ENCODE measurements around the gene CCDC170.
"Not testable (repeated sequence)": the region's sequence is repeated elsewhere in the genome, so short reads cannot be mapped to it uniquely, and the experiment has no call there.

Gene CCDC170

GRCh38 chr6:151493804-151494234, at the start of gene CCDC170:
CCDC170 (plus strand) TSS chr6:151494017; CDS start chr6:151494129, 112 bp downstream.
- no peak for DNase-seq
- TF ChIP-seq GATA1 (IDR thresholded peaks at IDR 0.05; ENCODE audit: low read depth, low read length) (no peak), POLR2A (IDR thresholded peaks at IDR 0.05; ENCODE audit: low read length) (no peak)

- DNase-seq, result no peak
Measured at GRCh38 chr6:151445482-151445881, 48.3 kb upstream of the CCDC170 start.

GRCh38 chr6:151447237-151447636, 46.6 kb upstream of the CCDC170 start:
- TF ChIP-seq POLR2A (IDR thresholded peaks at IDR 0.05; ENCODE audit: low read length) (no peak), GATA1 (IDR thresholded peaks at IDR 0.05; ENCODE audit: low read depth, low read length) (no peak)
- DNase-seq, result no peak

More at GRCh38 chr6:151445482-151445881, 48.3 kb upstream of the CCDC170 start:
- TF ChIP-seq GATA1 (IDR thresholded peaks at IDR 0.05; ENCODE audit: low read depth, low read length) (no peak), POLR2A (IDR thresholded peaks at IDR 0.05; ENCODE audit: low read length) (no peak)

- DNase-seq, result no peak
- TF ChIP-seq POLR2A (IDR thresholded peaks at IDR 0.05; ENCODE audit: low read length) (no peak), GATA1 (IDR thresholded peaks at IDR 0.05; ENCODE audit: low read depth, low read length) (no peak)
Measured at GRCh38 chr6:151448623-151449022, 45.2 kb upstream of the CCDC170 start.

- not testable (repeated sequence) for DNase-seq
Measured at GRCh38 chr6:151450928-151451327, 42.9 kb upstream of the CCDC170 start.

GRCh38 chr6:151451417-151451949, 42.3 kb upstream of the CCDC170 start:
- no peak for DNase-seq
- TF ChIP-seq GATA1 (IDR thresholded peaks at IDR 0.05; ENCODE audit: low read depth, low read length), result no peak

GRCh38 chr6:151451950-151452749, 41.7 kb upstream of the CCDC170 start, which contains the start of gene RMND1:
RMND1 (minus strand) TSS chr6:151452126; CDS start chr6:151445811, 6,315 bp downstream.
- TF ChIP-seq POLR2A (IDR thresholded peaks at IDR 0.05; ENCODE audit: low read length) (peak; percentile 80), GATA1 (IDR thresholded peaks at IDR 0.05; ENCODE audit: low read depth, low read length) (no peak)
- peak; percentile 100 for DNase-seq

GRCh38 chr6:151452750-151453427, 40.9 kb upstream of the CCDC170 start:
- peak in 1 of 2 experiments; percentile 54 for DNase-seq
- TF ChIP-seq POLR2A (IDR thresholded peaks at IDR 0.05; ENCODE audit: low read length) (no peak), GATA1 (IDR thresholded peaks at IDR 0.05; ENCODE audit: low read depth, low read length) (no peak)

GRCh38 chr6:151455751-151456398, 37.9 kb upstream of the CCDC170 start:
- not testable (repeated sequence) for DNase-seq

GRCh38 chr6:151461673-151462072, 32.1 kb upstream of the CCDC170 start:
- DNase-seq, result no peak
- no peak for TF ChIP-seq POLR2A (IDR thresholded peaks at IDR 0.05; ENCODE audit: low read length)
- TF ChIP-seq GATA1 (IDR thresholded peaks at IDR 0.05; ENCODE audit: low read depth, low read length), result no peak

- DNase-seq, result no peak
- TF ChIP-seq POLR2A (IDR thresholded peaks at IDR 0.05; ENCODE audit: low read length), result no peak
- TF ChIP-seq GATA1 (IDR thresholded peaks at IDR 0.05; ENCODE audit: low read depth, low read length), result no peak
Measured at GRCh38 chr6:151464702-151465101, 29.1 kb upstream of the CCDC170 start.

GRCh38 chr6:151475653-151476523, 17.9 kb upstream of the CCDC170 start:
- no peak for TF ChIP-seq POLR2A (IDR thresholded peaks at IDR 0.05; ENCODE audit: low read length)
- no peak for TF ChIP-seq GATA1 (IDR thresholded peaks at IDR 0.05; ENCODE audit: low read depth, low read length)
- DNase-seq, result peak; percentile 56 to 78

- DNase-seq, result no peak
- TF ChIP-seq POLR2A (IDR thresholded peaks at IDR 0.05; ENCODE audit: low read length), result no peak
Measured at GRCh38 chr6:151477726-151478125, 16.1 kb upstream of the CCDC170 start.
